GM12878 (cell line): ENCODE data around the gene SMAD5. TPM values are rescaled to one million over a fixed set of nuclear protein-coding genes. Genes with fewer than 3 reads are reported as not detected.

Experiments
- ATAC-seq: fragments of 200-7000 bp; cut with Tn5 transposase; 3 replicates; pipeline ENCODE4 v1.9.1; 2020; ENCODE audit warnings: mild to moderate bottlenecking, moderate library complexity
- BruUV-seq: library from RNA; stranded (reverse); fragments of 400-500 nt; replicated peaks from 2 replicates; lab custom pipeline; 2021; lab: Mats Ljungman, UMichigan
- CTCF ChIA-PET: fragments of 300-600 bp; sonication (Branson Sonifier 250); formaldehyde crosslinking; extraction: SDS; loops from one replicate; lab custom pipeline; 2021; ENCODE audit warnings: inconsistent platforms; lab: Yijun Ruan, JAX
- POLR2A ChIA-PET: fragments of 350-600 bp; formaldehyde crosslinking; extraction: SDS; loops from one replicate; lab custom pipeline; 2021; ENCODE audit warnings: inconsistent platforms; lab: Charles Lee
- RAD21 ChIA-PET: fragments of 300-600 bp; sonication (Branson Sonifier 250); formaldehyde crosslinking; loops from one replicate; lab custom pipeline; 2023; ENCODE audit warnings: antibody characterized with exemption; ENCODE audit not compliant: unreplicated experiment; lab: Charles Lee
- SMC1A ChIA-PET: fragments of 300-600 bp; sonication (Branson Sonifier 250); formaldehyde crosslinking; loops from one replicate; lab custom pipeline; 2023; ENCODE audit not compliant: unreplicated experiment, uncharacterized antibody; lab: Charles Lee
- DNase-seq: peaks from one replicate; pipeline ENCODE4 v3.0.0-alpha.2; 2011; ENCODE audit warnings: low read depth, low spot score
- FAIRE-seq: peaks from 3 replicates; lab custom pipeline; 2011; peaks lifted over from hg19 to GRCh38; lab: Jason Lieb, UNC
- H2AFZ ChIP-seq: 2 replicates; pipeline ENCODE4 v1.6.0; 2011; ENCODE audit warnings: low read depth, low read length, control low read depth; ENCODE audit not compliant: control insufficient read depth
- H3K27ac ChIP-seq: 2 replicates; pipeline ENCODE4 v1.5.1; 2011; ENCODE audit warnings: control low read depth; ENCODE audit not compliant: control insufficient read depth, insufficient read depth
- H3K27me3 ChIP-seq, 2 experiments: replicated peaks in 1 of 2; 2 replicates each; pipeline versions ENCODE4 v1.6.0 to v1.6.1; 2011; ENCODE audit warnings: low read length in 1 of 2; ENCODE audit not compliant: control insufficient read depth in 2 of 2, insufficient read depth in 2 of 2
- H3K36me3 ChIP-seq, 2 experiments: 2 replicates each; pipeline ENCODE4 v1.5.1; 2011; ENCODE audit warnings: low read length in 1 of 2; ENCODE audit not compliant: control insufficient read depth in 2 of 2, insufficient read depth in 2 of 2
- H3K4me1 ChIP-seq: 2 replicates; pipeline ENCODE4 v1.6.1; 2011; ENCODE audit warnings: mild to moderate bottlenecking, low read length, moderate library complexity, mixed read lengths; ENCODE audit not compliant: control insufficient read depth, insufficient read depth
- H3K4me2 ChIP-seq: 2 replicates; pipeline ENCODE4 v1.6.0; 2011; ENCODE audit warnings: control low read depth; ENCODE audit not compliant: control insufficient read depth, insufficient read depth
- H3K4me3 ChIP-seq: fragments of 200-600 bp; sonication (generic); 2 replicates; pipeline ENCODE4 v1.5.1; 2016
- H3K79me2 ChIP-seq: 2 replicates; pipeline ENCODE4 v1.6.0; 2011; ENCODE audit warnings: low read length; ENCODE audit not compliant: control insufficient read depth, insufficient read depth
- H3K9ac ChIP-seq: 2 replicates; pipeline ENCODE4 v1.8.0; 2011; ENCODE audit warnings: low read length, control low read depth, mixed read lengths; ENCODE audit not compliant: control insufficient read depth, insufficient read depth
- H3K9me3 ChIP-seq: replicated peaks from 3 replicates; pipeline ENCODE4 v1.5.1; 2011; ENCODE audit warnings: mild to moderate bottlenecking, low read length; ENCODE audit not compliant: control insufficient read depth, insufficient read depth
- H4K20me1 ChIP-seq: 2 replicates; pipeline ENCODE4 v1.6.0; 2011; ENCODE audit not compliant: control insufficient read depth, insufficient read depth
- BCL3 ChIP-seq: IDR thresholded peaks from 2 replicates; pipeline ENCODE4 v1.6.1; 2011; ENCODE audit warnings: borderline replicate concordance, low read depth, mild to moderate bottlenecking, moderate library complexity, low read length; ENCODE audit not compliant: insufficient read depth, poor library complexity, severe bottlenecking
- CUX1 ChIP-seq: IDR thresholded peaks from 2 replicates; pipeline ENCODE4 v1.6.1; 2012; ENCODE audit warnings: improper control_type of control experiment, low read depth, low read length; ENCODE audit not compliant: insufficient replicate concordance
- NR2F1 ChIP-seq: fragments of 450-650 bp; conservative IDR thresholded peaks from 2 replicates; pipeline ENCODE4 v1.6.1; 2017; ENCODE audit warnings: mild to moderate bottlenecking
- SREBF1 ChIP-seq: IDR thresholded peaks from 2 replicates; pipeline ENCODE4 v1.6.1; 2012; ENCODE audit warnings: mild to moderate bottlenecking, low read length
- STAT3 ChIP-seq: IDR thresholded peaks from 2 replicates; pipeline ENCODE4 v1.6.1; 2011; ENCODE audit warnings: low read depth, low read length, improper control_type of control experiment
- TBL1XR1 ChIP-seq: IDR thresholded peaks from 2 replicates; pipeline ENCODE4 v1.6.1; 2012; ENCODE audit warnings: low read depth, low read length, improper control_type of control experiment
- WGBS: methylation state at CpG from one replicate; pipeline ENCODE4 v1.1.6; 2016; ENCODE audit warnings: low lambda C conversion rate; ENCODE audit not compliant: insufficient replicate concordance, insufficient coverage; ENCODE audit errors: missing lambda C conversion rate; 5-methylcytosine and 5-hydroxymethylcytosine counted together
- in situ Hi-C: fragments of 300-500 bp; cut with MboI; formaldehyde crosslinking; loops from 9 replicates; pipeline ENCODE4 v1.14.3; 2018; ENCODE audit warnings: mixed read lengths
- intact Hi-C: fragments of 100-400 bp; cut with micrococcal nuclease; formaldehyde crosslinking; loops from one replicate; pipeline ENCODE4 v1.14.2; 2022; ENCODE audit not compliant: unreplicated experiment
- polyA plus RNA-seq, 11 experiments: library from polyadenylated mRNA; depleted of rRNA in 4 of 11; unstranded in 6 of 11; stranded (reverse) in 5 of 11; fragments of >200 nt; fragmentation: Nextera tagmentation in 4 of 11; fragmentation: Illumina TruSeq in 1 of 11; extraction: Ambion mirVana in 4 of 11; extraction: Trizol in 1 of 11; gene quantifications; 1 replicate in 1 of 11; 2 replicates in 10 of 11; pipeline versions ENCODE4 v1.2.1 to v1.2.3, GENCODE V29; 2011 to 2016; ENCODE audit warnings: inconsistent platforms in 2 of 11, missing spikeins in 2 of 11, low read depth in 1 of 11
- total RNA-seq, 4 experiments: library from RNA; depleted of rRNA in 3 of 4; stranded (reverse); fragments of >200 nt in 3 of 4; fragmentation: Illumina TruSeq in 1 of 4; extraction: Trizol in 1 of 4; gene quantifications; 2 replicates each; pipeline versions ENCODE4 v1.2.1 to v1.2.3, GENCODE V29; 2013 to 2021

Gene SMAD5
- total and polyA plus RNA-seq, 10 of the 15 experiments (the other 5 are each of a cell fraction or from before 2014, with no cell fraction given), result 3.6 to 40.6 (median 11.7) TPM

- no peak for TF ChIP-seq BCL3
These were observed 19.0 kb upstream of the SMAD5 start (continued) for GRCh38 chr5:136113606-136114005.

GRCh38 chr5:136114414-136115125 lies 18.1 kb upstream of the SMAD5 start:
- no peak for FAIRE-seq
- intact Hi-C loops (no loop called here), in situ Hi-C loops (no loop called here)
- no TSS peak for BruUV-seq
- Histone ChIP-seq H3K27me3 (peaks cover 0 to 2% of the 10 kb centered on the region in 2 experiments; a peak in 1 of 4 replicates), H3K4me2 (no peak overlapping the region), H4K20me1 (no peaks in the 10 kb centered on the region), H3K79me2 (no peaks in the 10 kb centered on the region), H3K4me3 (no peak overlapping the region), H3K27ac (no peak overlapping the region), H3K9ac (no peak overlapping the region), H3K4me1 (no peaks in the 10 kb centered on the region), H2AFZ (no peak overlapping the region), H3K9me3 (no peaks in the 10 kb centered on the region), H3K36me3 (no peaks in the 10 kb centered on the region)
- ChIA-PET CTCF (interaction anchor here (0.7 to 1.9 kb wide), 8 partner anchors 10 to 169 kb away, joined by 3 to 5 read pairs (median 3); no protein-coding TSS in a partner anchor), SMC1A (interaction anchor here (0.6 to 3.5 kb wide), 16 partner anchors 9 to 128 kb away, joined by 3 to 11 read pairs (median 6); partner anchors contain the start of gene SMAD5), RAD21 (interaction anchor here (0.8 to 1.2 kb wide), 2 partner anchors 20 to 58 kb away, joined by 3 to 4 read pairs; no protein-coding TSS in a partner anchor), POLR2A (interaction anchor here (1.3 to 2.0 kb wide), 4 partner anchors 9 to 38 kb away, joined by 3 to 7 read pairs (median 6); partner anchors contain the start of gene SMAD5)
- no peak for DNase-seq
- TF ChIP-seq CUX1 (no peak), STAT3 (no peak), NR2F1 (no peak), TBL1XR1 (no peak), SREBF1 (no peak)
- ATAC-seq, result no peak
- WGBS, result 44% methylated on average over 5 of the region's 5 CpGs
